Activated CD4-positive, alpha-beta T cell treated with anti-CD3 and anti-CD28 coated beads, Interleukin-2, amount 10 ng/mL, durations not matched to agents 7 days and 5 days (primary cell): ENCODE data around the gene CCDC3. TPM values are rescaled to one million over a fixed set of nuclear protein-coding genes. Genes with fewer than 3 reads are reported as not detected.

Experiments
- CTCF ChIA-PET: fragments of 350-600 bp; sonication (Branson Sonifier 250); formaldehyde crosslinking; loops from one replicate; lab custom pipeline; 2021; ENCODE audit warnings: antibody characterized with exemption; lab: Charles Lee
- POLR2A ChIA-PET: fragments of 350-600 bp; sonication (Branson Sonifier 250); formaldehyde crosslinking; loops from one replicate; lab custom pipeline; 2021; ENCODE audit warnings: antibody characterized with exemption; lab: Charles Lee
- DNase-seq: peaks from one replicate; pipeline ENCODE4 v3.0.0-alpha.2; 2020
- H3K27ac Mint-ChIP-seq: one replicate; pipeline ENCODE4 v1.8.0; 2021; ENCODE audit warnings: mild to moderate bottlenecking, moderate library complexity, mixed read lengths
- H3K27me3 Mint-ChIP-seq: one replicate; pipeline ENCODE4 v1.8.0; 2021; ENCODE audit warnings: mixed read lengths
- H3K36me3 Mint-ChIP-seq: one replicate; pipeline ENCODE4 v1.8.0; 2021; ENCODE audit warnings: low read depth, mixed read lengths
- H3K4me1 Mint-ChIP-seq: one replicate; pipeline ENCODE4 v1.8.0; 2021; ENCODE audit warnings: mixed read lengths
- H3K4me3 Mint-ChIP-seq: one replicate; pipeline ENCODE4 v1.8.0; 2021; ENCODE audit warnings: mild to moderate bottlenecking, moderate library complexity, mixed read lengths
- H3K9me3 Mint-ChIP-seq: one replicate; pipeline ENCODE4 v1.8.0; 2021; ENCODE audit warnings: mixed read lengths
- total RNA-seq, 2 experiments: library from RNA; stranded (reverse); gene quantifications; one replicate each; pipeline ENCODE4 v1.2.3, GENCODE V29; 2021

The CCDC3 gene
- total RNA-seq, 2 experiments from 2014 or later, result 0.10 to 0.12 TPM

- H3K9me3 Mint-ChIP-seq, result peaks cover 5% of the 10 kb centered on the region
- DNase-seq, result no peak
- peaks cover 1% of the 10 kb centered on the region for H3K27me3 Mint-ChIP-seq
- no peak overlapping the region for H3K27ac Mint-ChIP-seq
- no peaks in the 10 kb centered on the region for H3K36me3 Mint-ChIP-seq
- ChIA-PET POLR2A (no interaction called here), CTCF (no interaction called here)
- no peak overlapping the region for H3K4me3 Mint-ChIP-seq
- no peaks in the 10 kb centered on the region for H3K4me1 Mint-ChIP-seq
Measured at GRCh38 chr10:12907656-12908055, 93.9 kb downstream of the CCDC3 start.

DNA sequence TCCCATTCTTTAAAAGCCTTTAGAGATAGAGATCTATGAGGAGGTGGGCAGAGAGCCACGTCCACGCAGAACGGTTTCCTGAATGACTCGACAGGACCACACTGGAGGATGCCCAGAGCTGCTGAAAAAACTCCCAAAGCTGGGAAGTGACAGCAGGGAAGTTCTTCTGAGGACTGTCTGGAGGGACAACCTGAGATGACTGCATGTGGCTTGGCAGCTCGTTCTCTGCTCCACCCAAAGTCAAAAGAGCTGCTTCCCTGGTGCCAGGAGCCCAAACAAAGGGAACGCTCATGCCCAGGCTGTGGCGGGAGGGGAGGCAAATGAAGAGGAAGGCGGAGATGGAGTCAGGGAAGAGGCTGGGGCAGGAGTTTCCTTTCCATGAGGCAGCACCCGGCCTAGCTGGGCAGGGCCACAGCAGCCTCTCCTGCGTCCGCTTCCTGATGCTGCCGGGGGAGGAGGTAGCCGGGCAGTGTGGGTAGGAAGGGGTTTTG is 95.4 kb downstream of the CCDC3 start:
- H3K4me1 Mint-ChIP-seq, result no peaks in the 10 kb centered on the region
- ChIA-PET CTCF (no interaction called here), POLR2A (no interaction called here)
- H3K4me3 Mint-ChIP-seq, result no peak overlapping the region
- no peaks in the 10 kb centered on the region for H3K36me3 Mint-ChIP-seq
- H3K27ac Mint-ChIP-seq, result no peak overlapping the region
- no peak for DNase-seq
- H3K9me3 Mint-ChIP-seq, result no peaks in the 10 kb centered on the region
- H3K27me3 Mint-ChIP-seq, result no peaks in the 10 kb centered on the region

DNA sequence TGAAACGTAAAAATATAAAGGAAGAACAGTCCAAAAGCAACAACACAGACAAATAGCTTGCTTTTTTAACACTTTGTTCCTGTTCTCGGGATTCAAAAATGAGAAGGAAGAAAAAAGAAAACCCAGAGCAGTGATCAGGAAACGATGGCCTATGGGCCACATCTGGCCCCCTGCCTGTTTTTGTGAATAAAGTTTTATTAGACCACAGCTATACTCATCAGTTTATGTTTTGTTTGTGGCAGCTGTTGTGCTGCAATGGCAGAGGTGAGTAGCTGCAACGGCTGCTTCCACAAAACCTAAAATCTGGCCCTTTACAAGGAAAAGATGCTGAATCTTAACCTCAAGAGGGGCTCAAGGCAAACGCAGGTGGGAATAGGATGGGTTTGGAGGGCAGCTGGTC is 96.4 kb downstream of the CCDC3 start:
- Mint-ChIP-seq H3K9me3 (no peaks in the 10 kb centered on the region), H3K4me1 (no peaks in the 10 kb centered on the region), H3K36me3 (no peaks in the 10 kb centered on the region), H3K4me3 (no peak overlapping the region), H3K27ac (no peak overlapping the region), H3K27me3 (no peaks in the 10 kb centered on the region)
- POLR2A ChIA-PET, result no interaction called here
- CTCF ChIA-PET, result interaction anchor here (0.6 kb wide), 2 partner anchors 163 to 314 kb away, joined by 3 to 4 read pairs; no protein-coding TSS in a partner anchor
- no peak for DNase-seq

- no peak for DNase-seq
- Mint-ChIP-seq H3K36me3 (no peaks in the 10 kb centered on the region), H3K27me3 (no peaks in the 10 kb centered on the region), H3K4me1 (no peaks in the 10 kb centered on the region), H3K4me3 (no peak overlapping the region), H3K27ac (no peak overlapping the region), H3K9me3 (no peaks in the 10 kb centered on the region)
- ChIA-PET POLR2A (no interaction called here), CTCF (interaction anchor here (0.8 kb wide), 1 partner anchor 112 kb away, joined by 3 read pairs; no protein-coding TSS in a partner anchor)
Measured at GRCh38 chr10:12902851-12903358, 98.6 kb downstream of the CCDC3 start.

DNA sequence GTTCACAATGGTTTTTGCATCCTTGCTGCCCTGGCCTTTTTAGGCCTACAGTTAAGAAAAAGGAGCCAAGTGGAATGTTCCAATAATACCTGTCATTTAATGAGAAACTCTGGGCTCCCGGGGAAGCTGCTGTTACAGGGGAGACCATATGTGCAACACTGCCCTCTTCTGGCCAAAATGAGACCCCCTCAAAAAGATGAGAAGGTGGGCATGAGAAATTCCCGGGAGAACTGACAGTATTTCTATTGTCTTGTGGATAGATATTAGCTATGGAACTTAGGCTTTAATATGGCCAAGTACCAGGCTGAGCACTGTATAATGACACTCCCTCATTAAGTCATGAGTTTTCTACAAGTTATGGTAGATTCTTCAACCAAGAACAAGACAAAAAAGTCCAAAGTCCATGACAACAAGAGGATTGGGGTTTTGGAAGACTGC is 99.4 kb downstream of the CCDC3 start:
- no peaks in the 10 kb centered on the region for H3K9me3 Mint-ChIP-seq

GRCh38 chr10:12899546-12899945 is 102.0 kb downstream of the CCDC3 start:
- no peaks in the 10 kb centered on the region for H3K4me1 Mint-ChIP-seq
- CTCF ChIA-PET, result interaction anchor here (0.7 kb wide), 1 partner anchor 715 kb away, joined by 3 read pairs; no protein-coding TSS in a partner anchor
- no peak overlapping the region for H3K4me3 Mint-ChIP-seq
- H3K36me3 Mint-ChIP-seq, result no peaks in the 10 kb centered on the region
- peaks cover 1% of the 10 kb centered on the region for H3K27me3 Mint-ChIP-seq
- POLR2A ChIA-PET, result no interaction called here
- H3K9me3 Mint-ChIP-seq, result no peaks in the 10 kb centered on the region
- no peak for DNase-seq
- H3K27ac Mint-ChIP-seq, result no peak overlapping the region

More for the DNA sequence above, 99.4 kb downstream of the CCDC3 start:
- no peak overlapping the region for H3K27ac Mint-ChIP-seq
- no peaks in the 10 kb centered on the region for H3K4me1 Mint-ChIP-seq
- H3K4me3 Mint-ChIP-seq, result no peak overlapping the region
- ChIA-PET POLR2A (no interaction called here), CTCF (interaction anchor here (0.8 to 1.2 kb wide), 2 partner anchors 12 to 113 kb away, joined by 3 read pairs; no protein-coding TSS in a partner anchor)
- H3K27me3 Mint-ChIP-seq, result no peaks in the 10 kb centered on the region
- peak; percentile 52 for DNase-seq
- no peaks in the 10 kb centered on the region for H3K36me3 Mint-ChIP-seq

DNA sequence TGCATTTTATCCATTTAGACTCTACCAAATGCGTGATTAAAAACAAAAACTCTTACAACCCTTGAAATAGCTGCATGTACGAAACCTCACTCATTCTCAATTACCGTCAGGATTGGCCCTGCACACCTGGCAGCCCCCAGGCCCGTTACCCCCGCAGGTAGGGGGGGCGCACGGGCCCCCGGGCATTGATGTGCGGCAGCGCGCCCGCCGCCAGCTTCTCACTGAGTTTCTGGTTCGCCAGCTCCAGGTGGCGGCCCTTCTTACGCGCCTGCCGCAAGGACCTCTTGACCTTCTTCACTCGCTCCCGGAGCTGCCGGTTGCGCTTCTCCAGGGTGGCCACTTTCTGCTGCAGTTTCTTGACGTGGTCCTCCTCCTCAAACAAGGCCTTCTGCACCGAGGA is 103.2 kb downstream of the CCDC3 start:
- Mint-ChIP-seq H3K27me3 (peaks cover 6% of the 10 kb centered on the region), H3K27ac (no peak overlapping the region), H3K36me3 (no peaks in the 10 kb centered on the region), H3K9me3 (no peaks in the 10 kb centered on the region), H3K4me1 (no peaks in the 10 kb centered on the region), H3K4me3 (no peak overlapping the region)
- ChIA-PET POLR2A (interaction anchor here (0.5 kb wide), 1 partner anchor 165 kb away, joined by 6 read pairs; no protein-coding TSS in a partner anchor), CTCF (no interaction called here)
- DNase-seq, result no peak

- Mint-ChIP-seq H3K4me1 (no peaks in the 10 kb centered on the region), H3K27ac (no peak overlapping the region), H3K36me3 (no peaks in the 10 kb centered on the region), H3K4me3 (no peak overlapping the region), H3K27me3 (peaks cover 12% of the 10 kb centered on the region), H3K9me3 (peaks cover 2% of the 10 kb centered on the region)
- ChIA-PET CTCF (interaction anchor here (0.6 kb wide), 1 partner anchor 188 kb away, joined by 3 read pairs; no protein-coding TSS in a partner anchor), POLR2A (no interaction called here)
- DNase-seq, result no peak
Measured at GRCh38 chr10:12897278-12897677, 104.2 kb downstream of the CCDC3 start.

GRCh38 chr10:12896251-12896650 is 105.3 kb downstream of the CCDC3 start:
- ChIA-PET POLR2A (no interaction called here), CTCF (no interaction called here)
- H3K4me1 Mint-ChIP-seq, result no peaks in the 10 kb centered on the region
- DNase-seq, result no peak
- H3K27me3 Mint-ChIP-seq, result peaks cover 17% of the 10 kb centered on the region
- H3K4me3 Mint-ChIP-seq, result no peak overlapping the region
- no peak overlapping the region for H3K27ac Mint-ChIP-seq
- H3K36me3 Mint-ChIP-seq, result no peaks in the 10 kb centered on the region
- H3K9me3 Mint-ChIP-seq, result peaks cover 2% of the 10 kb centered on the region

- ChIA-PET POLR2A (no interaction called here), CTCF (no interaction called here)
- no peak for DNase-seq
- Mint-ChIP-seq H3K27me3 (peaks cover 17% of the 10 kb centered on the region), H3K36me3 (no peaks in the 10 kb centered on the region), H3K27ac (no peak overlapping the region), H3K4me1 (no peaks in the 10 kb centered on the region), H3K9me3 (peaks cover 2% of the 10 kb centered on the region), H3K4me3 (no peak overlapping the region)
Measured at GRCh38 chr10:12892924-12893323, 108.6 kb downstream of the CCDC3 start.

GRCh38 chr10:12890958-12891357 is 110.6 kb downstream of the CCDC3 start:
- Mint-ChIP-seq H3K27me3 (peaks cover 15% of the 10 kb centered on the region), H3K4me1 (no peaks in the 10 kb centered on the region), H3K4me3 (no peak overlapping the region), H3K36me3 (no peaks in the 10 kb centered on the region), H3K9me3 (peaks cover 2% of the 10 kb centered on the region), H3K27ac (no peak overlapping the region)
- CTCF ChIA-PET, result interaction anchor here (0.6 kb wide), 1 partner anchor 1036 kb away, joined by 3 read pairs; no protein-coding TSS in a partner anchor
- no peak for DNase-seq
- POLR2A ChIA-PET, result no interaction called here

DNA sequence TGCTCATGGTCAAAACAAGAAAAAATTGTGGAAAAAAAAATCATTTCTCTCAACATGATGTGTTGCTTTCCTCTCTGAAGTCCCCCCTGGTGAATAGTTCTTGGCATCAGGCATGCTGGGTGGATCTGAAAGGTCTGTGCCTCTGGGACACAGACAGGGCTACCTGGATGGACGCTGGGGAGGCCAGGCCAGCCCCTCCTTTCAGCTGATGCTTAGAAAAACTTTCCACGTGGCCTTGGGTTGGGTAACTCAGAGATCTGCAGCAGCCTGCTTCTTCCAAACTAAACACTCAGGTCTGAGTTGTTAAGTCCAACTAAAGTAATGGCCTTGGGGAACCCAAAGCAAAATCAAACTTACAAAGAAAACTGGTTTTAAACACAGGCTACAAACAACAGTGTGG is 113.0 kb downstream of the CCDC3 start:
- peaks cover 2% of the 10 kb centered on the region for H3K9me3 Mint-ChIP-seq
- ChIA-PET POLR2A (no interaction called here), CTCF (no interaction called here)
- no peaks in the 10 kb centered on the region for H3K4me1 Mint-ChIP-seq
- H3K4me3 Mint-ChIP-seq, result no peak overlapping the region
- H3K27ac Mint-ChIP-seq, result no peak overlapping the region
- DNase-seq, result no peak
- peaks cover 11% of the 10 kb centered on the region for H3K27me3 Mint-ChIP-seq
- no peaks in the 10 kb centered on the region for H3K36me3 Mint-ChIP-seq

- POLR2A ChIA-PET, result no interaction called here
- peaks cover 2% of the 10 kb centered on the region for H3K9me3 Mint-ChIP-seq
- H3K4me1 Mint-ChIP-seq, result no peaks in the 10 kb centered on the region
- no peak overlapping the region for H3K4me3 Mint-ChIP-seq
- H3K36me3 Mint-ChIP-seq, result no peaks in the 10 kb centered on the region
- DNase-seq, result no peak
- H3K27ac Mint-ChIP-seq, result no peak overlapping the region
- CTCF ChIA-PET, result no interaction called here
- H3K27me3 Mint-ChIP-seq, result peaks cover 10% of the 10 kb centered on the region
Measured at GRCh38 chr10:12887780-12888179, 113.7 kb downstream of the CCDC3 start.
